Measurements from ENCODE around the gene WDHD1.
"Not testable (repeated sequence)": the region's sequence is repeated elsewhere in the genome, so short reads cannot be mapped to it uniquely, and the experiment has no call there.

The WDHD1 gene, protein sequence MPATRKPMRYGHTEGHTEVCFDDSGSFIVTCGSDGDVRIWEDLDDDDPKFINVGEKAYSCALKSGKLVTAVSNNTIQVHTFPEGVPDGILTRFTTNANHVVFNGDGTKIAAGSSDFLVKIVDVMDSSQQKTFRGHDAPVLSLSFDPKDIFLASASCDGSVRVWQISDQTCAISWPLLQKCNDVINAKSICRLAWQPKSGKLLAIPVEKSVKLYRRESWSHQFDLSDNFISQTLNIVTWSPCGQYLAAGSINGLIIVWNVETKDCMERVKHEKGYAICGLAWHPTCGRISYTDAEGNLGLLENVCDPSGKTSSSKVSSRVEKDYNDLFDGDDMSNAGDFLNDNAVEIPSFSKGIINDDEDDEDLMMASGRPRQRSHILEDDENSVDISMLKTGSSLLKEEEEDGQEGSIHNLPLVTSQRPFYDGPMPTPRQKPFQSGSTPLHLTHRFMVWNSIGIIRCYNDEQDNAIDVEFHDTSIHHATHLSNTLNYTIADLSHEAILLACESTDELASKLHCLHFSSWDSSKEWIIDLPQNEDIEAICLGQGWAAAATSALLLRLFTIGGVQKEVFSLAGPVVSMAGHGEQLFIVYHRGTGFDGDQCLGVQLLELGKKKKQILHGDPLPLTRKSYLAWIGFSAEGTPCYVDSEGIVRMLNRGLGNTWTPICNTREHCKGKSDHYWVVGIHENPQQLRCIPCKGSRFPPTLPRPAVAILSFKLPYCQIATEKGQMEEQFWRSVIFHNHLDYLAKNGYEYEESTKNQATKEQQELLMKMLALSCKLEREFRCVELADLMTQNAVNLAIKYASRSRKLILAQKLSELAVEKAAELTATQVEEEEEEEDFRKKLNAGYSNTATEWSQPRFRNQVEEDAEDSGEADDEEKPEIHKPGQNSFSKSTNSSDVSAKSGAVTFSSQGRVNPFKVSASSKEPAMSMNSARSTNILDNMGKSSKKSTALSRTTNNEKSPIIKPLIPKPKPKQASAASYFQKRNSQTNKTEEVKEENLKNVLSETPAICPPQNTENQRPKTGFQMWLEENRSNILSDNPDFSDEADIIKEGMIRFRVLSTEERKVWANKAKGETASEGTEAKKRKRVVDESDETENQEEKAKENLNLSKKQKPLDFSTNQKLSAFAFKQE

DNA sequence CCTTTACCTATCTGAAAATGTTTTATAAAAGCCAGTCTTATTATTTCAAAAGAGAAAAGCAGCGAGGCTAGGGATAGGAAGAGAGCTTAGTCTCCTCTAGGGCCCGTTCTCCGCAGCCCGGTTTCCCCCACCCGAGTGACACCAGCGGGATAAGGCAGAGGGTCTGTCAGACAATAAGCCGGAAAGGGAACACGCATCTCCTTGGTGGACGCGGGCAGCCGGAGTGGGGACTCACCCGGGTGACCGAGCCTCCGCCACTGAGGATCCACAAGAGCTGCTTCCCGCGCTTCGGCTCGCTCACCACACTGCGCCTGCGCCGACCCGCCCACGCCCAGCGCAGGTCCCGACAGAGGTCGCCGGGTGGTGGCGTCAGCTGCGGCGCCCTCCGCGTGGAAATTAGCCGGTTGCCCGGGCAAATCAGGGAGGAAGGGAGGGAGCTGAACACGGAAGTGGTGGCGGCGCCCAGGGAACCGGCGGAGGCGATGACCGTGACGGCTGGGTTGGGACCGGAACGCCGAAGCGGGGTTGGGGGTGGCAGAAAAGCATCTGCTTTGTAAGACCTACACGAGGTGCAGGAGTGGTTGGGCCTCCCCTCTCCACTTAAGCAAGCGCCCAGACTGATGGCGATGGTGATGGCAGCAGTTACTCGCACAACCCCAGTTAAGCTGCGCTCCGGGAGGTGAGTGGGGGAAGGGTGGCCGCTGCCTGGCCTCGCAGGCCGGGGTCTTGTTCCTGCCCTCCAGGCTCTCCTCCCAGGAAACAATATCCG lies at the start of gene WDHD1, which contains the start of gene SOCS4:
Gene WDHD1 (minus strand): TSS at position 307 of the 769 bp plus-strand sequence. CDS start 312 bp downstream, outside the sequence.
Gene SOCS4 (plus strand): TSS at position 444 of the 769 bp plus-strand sequence. CDS start 15,806 bp downstream, outside the sequence.
- DNase-seq: peak; percentile 99

DNA sequence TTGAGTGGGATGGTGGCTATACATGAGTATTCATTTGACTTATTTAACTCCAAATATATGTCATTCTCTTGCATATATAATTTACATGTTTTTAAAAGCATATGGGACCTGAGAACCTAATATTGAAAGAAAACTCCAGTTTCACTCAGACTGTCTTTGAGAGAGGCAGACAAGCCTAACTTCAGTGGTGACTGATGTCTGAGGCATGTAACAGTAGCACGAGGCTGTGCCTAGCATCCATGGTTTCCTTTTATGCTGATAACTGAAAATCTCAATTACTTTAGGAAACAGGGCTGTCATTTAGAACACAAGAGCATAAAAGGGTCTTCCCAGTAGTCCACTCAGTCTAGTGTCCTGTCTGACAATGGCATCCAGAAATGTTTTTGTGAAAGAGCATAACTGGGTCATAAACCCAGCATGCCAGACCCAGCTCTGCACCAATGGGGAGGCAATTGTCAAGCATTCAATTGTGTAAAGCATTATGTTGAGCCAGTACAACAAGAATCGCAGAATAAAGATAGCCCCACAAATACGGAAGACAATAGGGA lies 48.8 kb upstream of the WDHD1 start:
- no peak for DNase-seq

DNA sequence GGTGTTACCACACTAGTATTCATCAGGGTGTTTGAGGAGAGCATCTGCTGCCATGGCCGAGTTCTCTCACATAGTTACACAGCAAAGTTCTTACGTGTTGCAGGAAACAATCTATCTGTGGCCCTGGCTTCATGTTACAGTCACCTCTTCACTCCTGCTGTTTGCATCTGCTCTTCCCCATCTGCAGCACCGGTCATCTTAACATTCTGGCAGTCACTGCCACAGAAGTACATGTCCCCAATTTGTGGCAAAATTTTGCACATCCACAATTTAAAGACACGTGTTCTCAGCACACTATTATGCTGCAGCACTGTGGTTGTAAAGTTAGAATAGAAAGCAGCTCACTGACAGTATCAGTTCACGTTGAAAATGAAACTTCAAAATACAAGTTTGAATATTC lies 47.8 kb upstream of the WDHD1 start:
- no peak for DNase-seq

GRCh38 chr14:55073856-55074255 lies 47.0 kb upstream of the WDHD1 start:
- DNase-seq: no peak

DNA sequence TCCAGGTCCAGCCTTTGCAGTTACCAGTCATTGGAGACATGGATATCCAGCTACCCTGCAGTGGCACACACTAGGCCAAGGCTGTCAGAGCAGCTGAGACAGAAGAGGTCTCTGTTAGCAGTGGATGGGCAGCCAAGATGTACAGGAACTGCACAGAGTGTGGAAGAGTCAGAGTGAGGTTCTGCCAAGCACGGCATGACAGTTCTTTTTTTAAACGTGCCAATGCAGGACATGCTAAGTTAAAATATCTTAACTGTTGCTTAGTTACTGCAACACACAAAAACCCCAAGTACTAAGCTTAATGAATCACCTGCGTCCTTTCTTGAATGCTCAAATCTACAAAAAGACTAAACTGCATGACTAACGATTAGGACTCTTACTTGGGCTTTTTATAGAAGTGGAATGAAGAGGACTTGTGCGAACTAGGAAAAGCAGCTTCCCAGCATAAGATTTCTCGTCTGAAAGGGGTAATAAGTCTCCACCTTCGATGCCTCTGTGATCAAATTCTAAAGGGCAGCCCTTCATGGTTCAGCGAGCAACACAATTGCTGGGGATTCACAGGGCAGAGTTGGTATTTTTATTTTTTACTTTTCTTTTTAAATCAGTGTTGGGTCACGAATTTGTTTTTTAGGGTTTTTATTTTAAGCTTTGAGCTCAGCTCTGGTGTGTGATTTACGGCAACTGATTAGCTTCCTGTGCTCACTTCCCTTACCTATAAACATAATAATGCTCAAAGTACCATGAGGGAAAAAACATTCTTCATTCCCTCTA lies 45.2 kb upstream of the WDHD1 start:
- no peak for DNase-seq

GRCh38 chr14:55070981-55071411 lies 44.1 kb upstream of the WDHD1 start:
- no peak for DNase-seq

- DNase-seq: no peak
These were observed 39.3 kb upstream of the WDHD1 start for GRCh38 chr14:55066223-55066622.

GRCh38 chr14:55065411-55065810 lies 38.5 kb upstream of the WDHD1 start:
- no peak for DNase-seq

DNA sequence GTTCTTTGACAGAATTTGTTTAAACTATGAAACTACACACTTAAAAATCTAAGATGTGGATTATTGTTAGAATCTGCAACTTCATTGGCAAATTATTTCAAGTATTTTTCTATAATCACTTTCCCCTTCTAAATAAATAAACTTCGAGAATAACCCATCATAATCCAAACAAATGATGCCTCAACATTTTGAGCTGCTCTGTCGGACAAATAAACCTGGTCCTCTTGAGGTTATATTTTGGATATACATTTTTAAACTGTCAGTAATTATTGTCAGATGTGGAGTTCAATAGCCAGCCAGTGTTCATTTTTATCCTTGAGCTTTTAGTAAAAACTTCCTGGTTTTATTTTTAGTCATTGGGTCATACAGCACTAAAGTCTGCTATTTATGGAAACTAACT lies 38.0 kb upstream of the WDHD1 start:
- not testable (repeated sequence) for DNase-seq

DNA sequence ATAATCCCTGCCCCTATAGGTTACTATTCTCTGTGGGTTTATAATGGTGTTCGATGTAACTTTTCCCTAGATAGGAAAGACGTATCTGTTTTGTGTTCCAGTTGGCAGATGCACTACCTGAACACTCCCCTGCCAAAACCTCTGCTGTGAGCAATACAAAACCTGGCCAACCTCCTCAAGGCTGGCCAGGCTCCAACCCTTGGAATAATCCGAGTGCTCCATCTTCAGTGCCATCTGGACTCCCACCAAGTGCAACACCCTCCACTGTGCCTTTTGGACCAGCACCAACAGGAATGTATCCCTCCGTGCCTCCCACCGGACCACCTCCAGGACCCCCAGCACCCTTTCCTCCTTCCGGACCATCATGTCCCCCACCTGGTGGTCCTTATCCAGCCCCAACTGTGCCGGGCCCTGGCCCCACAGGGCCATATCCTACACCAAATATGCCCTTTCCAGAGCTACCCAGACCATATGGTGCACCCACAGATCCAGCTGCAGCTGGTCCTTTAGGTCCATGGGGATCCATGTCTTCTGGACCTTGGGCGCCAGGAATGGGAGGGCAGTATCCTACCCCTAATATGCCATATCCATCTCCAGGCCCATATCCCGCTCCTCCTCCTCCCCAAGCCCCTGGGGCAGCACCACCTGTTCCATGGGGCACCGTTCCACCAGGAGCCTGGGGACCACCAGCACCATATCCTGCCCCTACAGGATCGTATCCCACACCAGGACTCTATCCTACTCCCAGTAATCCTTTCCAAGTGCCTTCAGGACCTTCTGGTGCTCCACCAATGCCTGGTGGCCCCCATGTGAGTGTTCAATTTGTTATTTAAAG lies 35.8 kb upstream of the WDHD1 start:
- DNase-seq: no peak

DNA sequence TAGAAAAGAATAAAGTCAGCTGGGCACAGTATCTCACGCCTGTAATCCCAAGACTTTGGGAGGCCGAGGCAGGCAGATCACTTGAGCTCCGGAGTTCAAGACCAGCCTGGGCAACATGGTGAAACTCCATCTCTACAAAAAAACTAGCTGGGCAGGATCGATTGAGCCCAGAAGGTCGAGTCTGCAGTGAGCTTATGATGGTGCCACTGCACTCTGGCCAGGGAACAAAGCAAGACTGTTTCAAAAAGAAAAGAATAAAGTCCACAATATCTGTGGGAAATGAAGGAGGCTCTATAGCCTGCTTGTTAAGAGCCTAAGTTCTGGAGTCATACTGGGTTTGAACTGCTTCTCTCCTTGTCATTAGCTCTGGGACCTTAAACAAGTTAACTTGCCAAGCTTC lies 32.4 kb upstream of the WDHD1 start:
- no peak for DNase-seq

DNA sequence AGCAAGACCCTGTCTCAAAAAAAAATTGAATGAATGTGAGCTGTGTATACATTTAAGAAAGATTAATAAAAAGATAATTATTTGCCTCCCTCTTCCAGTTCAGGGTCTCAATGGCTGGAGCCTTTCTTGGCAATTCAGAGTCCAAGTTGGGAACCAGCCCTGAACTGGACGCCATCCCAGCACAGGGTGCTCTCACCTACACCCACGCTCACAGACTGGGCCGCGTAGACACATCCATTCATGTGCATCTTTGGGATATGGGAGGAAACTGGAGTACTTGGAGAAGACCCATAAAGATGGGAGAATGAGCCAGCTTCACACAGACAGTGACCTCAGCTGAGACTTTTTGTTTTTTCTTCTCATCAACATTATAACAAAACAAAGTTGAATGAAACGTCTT lies 31.0 kb upstream of the WDHD1 start:
- no peak for DNase-seq

DNA sequence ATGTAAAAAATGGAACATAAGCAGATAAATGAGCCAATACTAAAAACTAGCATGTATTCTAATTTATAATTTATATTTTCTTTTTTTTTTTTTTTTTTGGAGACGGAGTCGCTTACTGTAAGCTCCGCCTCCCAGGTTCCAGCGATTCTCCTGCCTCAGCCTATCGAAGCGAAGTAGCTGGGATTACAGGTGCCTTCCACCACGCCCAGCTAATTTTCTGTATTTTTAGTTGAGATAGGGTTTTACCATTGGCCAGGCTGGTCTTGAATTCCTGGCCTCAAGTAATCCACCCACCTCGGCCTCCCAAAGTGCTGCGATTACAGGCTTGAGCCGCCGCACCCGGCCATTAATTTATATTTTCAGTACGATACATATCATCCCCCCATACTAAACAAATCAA lies 27.2 kb upstream of the WDHD1 start:
- no peak for DNase-seq

GRCh38 chr14:55053500-55053899 lies 26.6 kb upstream of the WDHD1 start:
- DNase-seq: no peak

GRCh38 chr14:55053018-55053417 lies 26.1 kb upstream of the WDHD1 start:
- DNase-seq: no peak

GRCh38 chr14:55052269-55052930 lies 25.5 kb upstream of the WDHD1 start:
- no peak for DNase-seq

GRCh38 chr14:55051423-55052268 lies 24.7 kb upstream of the WDHD1 start, which contains the start of gene MAPK1IP1L:
Gene MAPK1IP1L (plus strand): TSS chr14:55051647. CDS start chr14:55061684, 10,037 bp downstream.
- DNase-seq: peak; percentile 89 to 91

DNA sequence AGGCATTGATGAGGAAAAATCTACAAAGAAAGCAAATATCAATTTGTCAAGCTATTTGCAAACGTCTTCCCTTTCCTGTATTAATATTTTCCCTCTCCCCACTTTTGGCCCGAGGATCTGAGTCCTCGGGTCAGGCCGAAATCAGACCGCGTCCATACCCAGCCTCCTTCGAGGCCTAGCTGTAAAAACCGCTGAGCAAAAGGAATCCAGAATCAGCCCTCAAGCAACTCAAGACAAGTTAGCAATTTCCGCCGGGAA lies 24.2 kb upstream of the WDHD1 start:
- no peak for DNase-seq

GRCh38 chr14:55048900-55049436 lies 22.1 kb upstream of the WDHD1 start:
- DNase-seq: no peak
